GM19372 (cell line): ENCODE results near the gene CACNA2D4.

ENCODE experiments used
- ATAC-seq: cut with Tn5 transposase; IDR thresholded peaks from one replicate; pipeline ENCODE4 v1.9.1; 2021; ENCODE audit warnings: mild to moderate bottlenecking, low read depth, moderate library complexity; ENCODE audit not compliant: unreplicated experiment

CACNA2D4 gene

GRCh38 chr12:1760566-1761382 lies 157.7 kb downstream of the CACNA2D4 start:
- ATAC-seq: no peak

GRCh38 chr12:1758887-1759286 lies 159.6 kb downstream of the CACNA2D4 start:
- no peak for ATAC-seq

- ATAC-seq: no peak
Observed at GRCh38 chr12:1758376-1758775, 160.1 kb downstream of the CACNA2D4 start.

GRCh38 chr12:1750300-1750699 lies 168.2 kb downstream of the CACNA2D4 start:
- no peak for ATAC-seq

DNA sequence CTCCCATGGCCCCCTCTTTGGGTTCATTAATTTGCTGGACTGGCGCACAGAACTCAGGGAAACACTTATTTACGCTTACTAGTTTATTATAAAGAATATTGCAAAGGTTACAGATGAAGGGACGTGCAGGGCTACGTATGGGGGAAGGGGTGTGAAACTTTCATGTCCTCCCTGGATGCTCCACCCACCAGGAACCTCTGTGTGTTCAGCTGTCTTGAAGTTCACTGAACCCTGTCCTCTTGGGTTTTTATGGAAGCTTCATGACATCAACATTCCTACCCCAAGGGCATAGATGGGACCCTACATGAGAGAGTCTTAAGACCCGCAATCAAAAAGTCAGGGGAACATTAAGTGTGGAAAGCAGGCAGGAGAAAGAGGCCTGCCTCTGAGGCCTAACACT lies 169.4 kb downstream of the CACNA2D4 start:
- no peak for ATAC-seq

DNA sequence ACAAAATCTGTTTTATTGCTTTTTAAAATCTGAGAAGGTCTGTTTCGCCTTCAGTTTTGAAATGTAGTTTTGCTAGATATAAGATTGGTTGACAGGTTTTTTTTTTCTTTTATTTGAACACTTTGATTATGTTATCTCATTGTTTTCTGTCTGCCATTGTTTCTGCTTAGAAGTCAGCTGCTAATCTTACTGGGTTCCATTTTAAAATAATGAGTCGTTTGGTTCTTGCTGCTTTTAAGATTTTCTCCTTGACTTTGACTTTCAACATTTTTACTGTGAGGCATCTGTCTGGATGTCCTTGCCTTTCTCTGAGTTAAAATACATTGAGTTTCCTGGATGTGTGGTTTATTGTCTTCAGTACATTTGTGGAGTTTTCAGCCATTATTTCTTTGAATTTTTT lies 170.8 kb downstream of the CACNA2D4 start:
- ATAC-seq: no peak

DNA sequence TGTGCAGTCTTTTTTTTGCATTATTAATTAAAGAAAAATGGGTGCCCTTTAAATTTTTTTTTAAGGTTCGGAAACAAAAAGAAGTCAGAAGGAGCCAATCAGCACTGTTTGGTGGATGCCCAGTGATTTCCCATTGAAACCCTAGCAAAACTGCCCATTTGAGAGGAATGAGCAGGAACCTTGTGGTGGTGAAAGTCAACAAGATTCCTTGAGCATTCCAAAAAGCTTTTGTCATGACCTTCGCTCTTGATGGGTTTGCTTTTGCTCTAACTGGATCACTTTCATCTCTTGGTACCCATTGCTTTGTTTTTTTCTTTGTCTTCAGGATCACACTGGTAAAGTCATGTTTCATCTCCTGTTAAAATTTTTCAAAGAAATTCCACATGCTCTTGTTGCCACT lies 173.5 kb downstream of the CACNA2D4 start:
- ATAC-seq: no peak
